HUDEP-2 (cell line): ENCODE data around the gene EIF4B.
A peak's percentile ranks its signal among the peaks of the same experiment; 100 is the strongest.
"Not testable (repeated sequence)": the region's sequence is repeated elsewhere in the genome, so short reads cannot be mapped to it uniquely, and the experiment has no call there.

Experiments used
- DNase-seq, 76 experiments: peaks; one replicate each; lab custom pipeline; 2025; ENCODE audit not compliant: unreplicated experiment in 76 of 76; lab: John Stamatoyannopoulos, UW

Gene EIF4B

GRCh38 chr12:52992699-52993557 is 13.3 kb upstream of the EIF4B start:
- DNase-seq = no peak

- no peak for DNase-seq
Observed at GRCh38 chr12:52993558-52993869, 12.7 kb upstream of the EIF4B start.

GRCh38 chr12:53004178-53004577 is 2.1 kb upstream of the EIF4B start:
- no peak for DNase-seq

- no peak for DNase-seq
Observed at GRCh38 chr12:53004582-53004981, 1.7 kb upstream of the EIF4B start.

- peak in 2 of 76 experiments; percentile 5 to 6 for DNase-seq
Observed at GRCh38 chr12:53005215-53005985, 856 bp upstream of the EIF4B start.

- DNase-seq = peak in 71 of 76 experiments; percentile 6 to 82 (median 63)
Observed at GRCh38 chr12:53006810-53007309, 604 bp downstream of the EIF4B start.

- no peak for DNase-seq
Observed at GRCh38 chr12:53007343-53007742, 1.1 kb downstream of the EIF4B start.

- DNase-seq = not testable (repeated sequence)
Observed at GRCh38 chr12:53008760-53009159, 2.5 kb downstream of the EIF4B start.

GRCh38 chr12:53010955-53011354 is 4.7 kb downstream of the EIF4B start:
- DNase-seq = no peak

GRCh38 chr12:53011889-53012288 is 5.6 kb downstream of the EIF4B start:
- DNase-seq = no peak

- no peak for DNase-seq
Observed at GRCh38 chr12:53012928-53013327, 6.7 kb downstream of the EIF4B start.

GRCh38 chr12:53014709-53015108 is 8.5 kb downstream of the EIF4B start:
- no peak for DNase-seq

GRCh38 chr12:53025250-53025649 is 19.0 kb downstream of the EIF4B start:
- DNase-seq = no peak

- not testable (repeated sequence) for DNase-seq
Observed at GRCh38 chr12:53027014-53027413, 20.8 kb downstream of the EIF4B start.

GRCh38 chr12:53031616-53032015 is 25.4 kb downstream of the EIF4B start:
- DNase-seq = no peak

GRCh38 chr12:53033832-53034231 is 27.6 kb downstream of the EIF4B start:
- not testable (repeated sequence) for DNase-seq

- DNase-seq = no peak
Observed at GRCh38 chr12:53034459-53034858, 28.2 kb downstream of the EIF4B start.

- DNase-seq = no peak
Observed at GRCh38 chr12:53036802-53037201, 30.5 kb downstream of the EIF4B start.

- DNase-seq = no peak
Observed at GRCh38 chr12:53039851-53040250, 33.6 kb downstream of the EIF4B start.

GRCh38 chr12:53042607-53043454 is 36.6 kb downstream of the EIF4B start:
- DNase-seq = peak in 1 of 76 experiments; percentile 4

GRCh38 chr12:53044052-53044581 is 37.9 kb downstream of the EIF4B start:
- no peak for DNase-seq
